ENCODE data around the gene ADAM19. TPM values are rescaled to one million over a fixed set of nuclear protein-coding genes. Genes with fewer than 3 reads are reported as not detected.

Gene ADAM19
- total RNA-seq, 1 experiment from 2014 or later = 4.9 TPM

GRCh38 chr5:157600252-157600651, 24.7 kb upstream of the ADAM19 start:
- Histone ChIP-seq H2AFZ (ENCODE audit: low read length) (0 out of 2 replicates have a peak overlapping the region, but pooled peaks have one; percentile 34), H3K4me3 (ENCODE audit: low read length) (no peak overlapping the region), H3K4me2 (ENCODE audit: low read depth, low read length, poor library complexity, severe bottlenecking) (no peak overlapping the region), H3K79me2 (ENCODE audit: low read length) (no peaks in the 10 kb centered on the region), H3K9ac (ENCODE audit: low read length) (no peak overlapping the region), H3K9me3 (ENCODE audit: low read length) (no peaks in the 10 kb centered on the region), H3K4me1 (ENCODE audit: low read length) (peaks cover 38% of the 10 kb centered on the region), H3K27me3 (ENCODE audit: low read length) (no peaks in the 10 kb centered on the region), H3K9me2 (replicated peaks; ENCODE audit: insufficient read depth, low read length) (no peaks in the 10 kb centered on the region), H4K20me1 (ENCODE audit: insufficient read depth, low read depth, low read length) (no peaks in the 10 kb centered on the region), H3K36me3 (ENCODE audit: insufficient read depth, low read length) (no peaks in the 10 kb centered on the region), H3K27ac (ENCODE audit: low read length) (no peak overlapping the region)
- no peak for DNase-seq

GRCh38 chr5:157599565-157599964, 24.0 kb upstream of the ADAM19 start:
- DNase-seq = no peak
- Histone ChIP-seq H3K9me2 (replicated peaks; ENCODE audit: insufficient read depth, low read length) (no peaks in the 10 kb centered on the region), H3K36me3 (ENCODE audit: insufficient read depth, low read length) (no peaks in the 10 kb centered on the region), H3K4me2 (ENCODE audit: low read depth, low read length, poor library complexity, severe bottlenecking) (no peak overlapping the region), H3K27me3 (ENCODE audit: low read length) (no peaks in the 10 kb centered on the region), H4K20me1 (ENCODE audit: insufficient read depth, low read depth, low read length) (no peaks in the 10 kb centered on the region), H3K9me3 (ENCODE audit: low read length) (no peaks in the 10 kb centered on the region), H3K4me3 (ENCODE audit: low read length) (no peak overlapping the region), H3K79me2 (ENCODE audit: low read length) (no peaks in the 10 kb centered on the region), H3K27ac (ENCODE audit: low read length) (no peak overlapping the region), H2AFZ (ENCODE audit: low read length) (no peak overlapping the region), H3K4me1 (ENCODE audit: low read length) (peaks cover 45% of the 10 kb centered on the region), H3K9ac (ENCODE audit: low read length) (no peak overlapping the region)

- H4K20me1 ChIP-seq (ENCODE audit: insufficient read depth, low read depth, low read length) = no peaks in the 10 kb centered on the region
- H3K9me3 ChIP-seq (ENCODE audit: low read length) = no peaks in the 10 kb centered on the region
- H3K27ac ChIP-seq (ENCODE audit: low read length) = no peak overlapping the region
- peaks cover 55% of the 10 kb centered on the region for H3K4me1 ChIP-seq (ENCODE audit: low read length)
- no peaks in the 10 kb centered on the region for H3K79me2 ChIP-seq (ENCODE audit: low read length)
- no peaks in the 10 kb centered on the region for H3K27me3 ChIP-seq (ENCODE audit: low read length)
- no peak overlapping the region for H2AFZ ChIP-seq (ENCODE audit: low read length)
- no peak overlapping the region for H3K4me3 ChIP-seq (ENCODE audit: low read length)
- no peak for DNase-seq
- no peak overlapping the region for H3K9ac ChIP-seq (ENCODE audit: low read length)
- no peaks in the 10 kb centered on the region for H3K36me3 ChIP-seq (ENCODE audit: insufficient read depth, low read length)
- H3K4me2 ChIP-seq (ENCODE audit: low read depth, low read length, poor library complexity, severe bottlenecking) = no peak overlapping the region
- H3K9me2 ChIP-seq (replicated peaks; ENCODE audit: insufficient read depth, low read length) = no peaks in the 10 kb centered on the region
These were observed 22.9 kb upstream of the ADAM19 start for GRCh38 chr5:157598350-157598936.

DNA sequence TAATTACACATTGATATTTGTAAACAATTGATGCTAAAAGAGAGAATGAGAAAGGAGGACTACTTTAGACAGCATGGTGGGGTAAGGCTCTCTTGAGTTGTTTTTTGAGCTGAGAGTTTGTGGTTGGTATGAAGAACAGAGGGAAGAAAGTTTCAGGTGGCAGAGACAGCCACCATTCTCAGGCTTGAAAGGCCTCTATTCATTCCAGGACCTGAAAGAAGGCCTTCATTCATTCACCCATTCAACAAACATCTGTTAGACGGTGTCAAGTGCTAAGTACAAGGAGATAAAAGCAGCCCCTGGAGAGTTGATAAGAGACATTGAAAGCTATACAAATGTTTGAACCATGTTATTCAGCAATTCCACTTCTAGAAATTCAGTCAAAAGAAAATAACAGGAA, 21.7 kb upstream of the ADAM19 start:
- peak overlapping the region; percentile 31 for H3K4me2 ChIP-seq (ENCODE audit: low read depth, low read length, poor library complexity, severe bottlenecking)
- H4K20me1 ChIP-seq (ENCODE audit: insufficient read depth, low read depth, low read length) = no peaks in the 10 kb centered on the region
- no peaks in the 10 kb centered on the region for H3K36me3 ChIP-seq (ENCODE audit: insufficient read depth, low read length)
- no peaks in the 10 kb centered on the region for H3K79me2 ChIP-seq (ENCODE audit: low read length)
- no peak overlapping the region for H3K9ac ChIP-seq (ENCODE audit: low read length)
- no peaks in the 10 kb centered on the region for H3K27me3 ChIP-seq (ENCODE audit: low read length)
- H3K9me2 ChIP-seq (replicated peaks; ENCODE audit: insufficient read depth, low read length) = no peaks in the 10 kb centered on the region
- no peak overlapping the region for H3K4me3 ChIP-seq (ENCODE audit: low read length)
- H2AFZ ChIP-seq (ENCODE audit: low read length) = no peak overlapping the region
- peak overlapping the region; percentile 76 for H3K27ac ChIP-seq (ENCODE audit: low read length)
- H3K9me3 ChIP-seq (ENCODE audit: low read length) = no peaks in the 10 kb centered on the region
- peaks cover 55% of the 10 kb centered on the region for H3K4me1 ChIP-seq (ENCODE audit: low read length)
- no peak for DNase-seq

DNA sequence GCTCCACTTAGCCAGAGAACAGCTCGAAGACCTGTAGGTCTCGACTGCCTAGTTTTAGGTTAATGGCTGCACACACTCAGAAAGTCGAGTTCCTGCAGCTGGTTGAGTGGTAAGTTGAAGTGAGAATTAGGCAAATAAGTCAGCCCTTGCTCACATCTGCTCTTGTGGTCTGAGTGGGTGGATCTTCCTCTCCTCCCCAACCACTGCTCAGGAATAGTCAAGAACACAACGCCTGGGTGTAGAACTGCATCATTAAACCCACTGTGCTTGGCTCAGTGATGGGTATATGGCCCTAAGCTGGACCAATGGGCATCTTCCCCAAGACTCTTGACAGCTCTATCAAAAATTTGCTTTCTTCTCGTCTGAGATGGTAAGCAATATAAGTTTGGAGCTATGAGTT, 20.9 kb upstream of the ADAM19 start:
- Histone ChIP-seq H3K36me3 (ENCODE audit: insufficient read depth, low read length) (no peaks in the 10 kb centered on the region), H3K9me3 (ENCODE audit: low read length) (no peaks in the 10 kb centered on the region), H3K9ac (ENCODE audit: low read length) (no peak overlapping the region), H3K27me3 (ENCODE audit: low read length) (no peaks in the 10 kb centered on the region), H3K79me2 (ENCODE audit: low read length) (no peaks in the 10 kb centered on the region), H3K4me1 (ENCODE audit: low read length) (peaks cover 59% of the 10 kb centered on the region), H3K4me3 (ENCODE audit: low read length) (no peak overlapping the region), H3K27ac (ENCODE audit: low read length) (peak overlapping the region; percentile 76), H3K4me2 (ENCODE audit: low read depth, low read length, poor library complexity, severe bottlenecking) (peak overlapping the region; percentile 31), H3K9me2 (replicated peaks; ENCODE audit: insufficient read depth, low read length) (no peaks in the 10 kb centered on the region), H2AFZ (ENCODE audit: low read length) (peak overlapping the region; percentile 35; the same call in 1 of the 2 replicates), H4K20me1 (ENCODE audit: insufficient read depth, low read depth, low read length) (no peaks in the 10 kb centered on the region)
- peak; percentile 85 for DNase-seq

DNA sequence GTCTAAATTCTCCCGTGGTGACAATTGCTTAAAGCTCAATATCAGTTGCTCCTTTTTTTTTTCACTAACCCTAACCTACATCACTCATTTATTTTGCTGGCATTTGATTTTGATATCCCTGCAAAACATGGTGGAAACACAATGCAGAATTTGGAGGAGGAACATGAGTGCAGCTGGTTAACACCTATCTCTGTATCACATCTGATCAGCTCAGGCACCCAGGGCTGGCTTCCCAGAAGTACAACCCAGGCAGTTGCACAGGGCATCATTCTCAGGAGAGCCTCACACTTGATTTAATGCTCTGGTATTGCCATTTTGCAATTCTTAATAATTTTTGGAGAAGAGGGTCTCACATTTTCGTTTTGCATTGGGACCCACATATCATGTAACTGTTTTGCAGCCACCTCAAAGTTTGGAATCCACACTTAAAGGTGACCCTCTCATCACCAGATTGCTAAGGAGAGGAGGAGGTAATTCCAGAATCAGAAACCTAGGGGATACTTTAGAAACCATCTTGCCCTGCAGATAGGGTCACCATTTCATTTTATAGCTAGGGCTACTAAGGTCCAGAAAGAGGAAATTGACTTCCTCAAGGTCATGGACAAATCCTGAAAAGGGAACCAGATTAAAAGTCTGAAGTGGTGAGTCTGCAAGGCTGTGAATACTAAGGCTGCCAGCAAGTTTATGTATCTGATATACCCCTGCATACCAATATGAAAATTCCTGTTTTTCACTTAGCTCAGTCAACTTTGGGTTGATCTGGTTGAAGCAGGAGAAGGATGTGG, 19.3 kb upstream of the ADAM19 start:
- Histone ChIP-seq H4K20me1 (ENCODE audit: insufficient read depth, low read depth, low read length) (no peaks in the 10 kb centered on the region), H2AFZ (ENCODE audit: low read length) (no peak overlapping the region; the same call in 1 of the 2 replicates), H3K27ac (ENCODE audit: low read length) (peak overlapping the region; percentile 12; the same call in 1 of the 2 replicates), H3K27me3 (ENCODE audit: low read length) (no peaks in the 10 kb centered on the region), H3K9me3 (ENCODE audit: low read length) (no peaks in the 10 kb centered on the region), H3K9ac (ENCODE audit: low read length) (no peak overlapping the region), H3K9me2 (replicated peaks; ENCODE audit: insufficient read depth, low read length) (no peaks in the 10 kb centered on the region), H3K79me2 (ENCODE audit: low read length) (no peaks in the 10 kb centered on the region), H3K4me1 (ENCODE audit: low read length) (peaks cover 59% of the 10 kb centered on the region), H3K36me3 (ENCODE audit: insufficient read depth, low read length) (no peaks in the 10 kb centered on the region), H3K4me3 (ENCODE audit: low read length) (no peak overlapping the region), H3K4me2 (ENCODE audit: low read depth, low read length, poor library complexity, severe bottlenecking) (peak overlapping the region; percentile 82)
- no peak for DNase-seq

GRCh38 chr5:157594257-157594656, 18.7 kb upstream of the ADAM19 start:
- H3K4me2 ChIP-seq (ENCODE audit: low read depth, low read length, poor library complexity, severe bottlenecking) = peak overlapping the region; percentile 82
- no peaks in the 10 kb centered on the region for H3K79me2 ChIP-seq (ENCODE audit: low read length)
- H2AFZ ChIP-seq (ENCODE audit: low read length) = peak overlapping the region; percentile 17; the same call in 1 of the 2 replicates
- no peak overlapping the region for H3K9ac ChIP-seq (ENCODE audit: low read length)
- H3K36me3 ChIP-seq (ENCODE audit: insufficient read depth, low read length) = no peaks in the 10 kb centered on the region
- H3K9me3 ChIP-seq (ENCODE audit: low read length) = no peaks in the 10 kb centered on the region
- H4K20me1 ChIP-seq (ENCODE audit: insufficient read depth, low read depth, low read length) = no peaks in the 10 kb centered on the region
- H3K4me3 ChIP-seq (ENCODE audit: low read length) = no peak overlapping the region
- peaks cover 59% of the 10 kb centered on the region for H3K4me1 ChIP-seq (ENCODE audit: low read length)
- no peaks in the 10 kb centered on the region for H3K27me3 ChIP-seq (ENCODE audit: low read length)
- no peak overlapping the region for H3K27ac ChIP-seq (ENCODE audit: low read length)
- DNase-seq = no peak
- H3K9me2 ChIP-seq (replicated peaks; ENCODE audit: insufficient read depth, low read length) = no peaks in the 10 kb centered on the region

DNA sequence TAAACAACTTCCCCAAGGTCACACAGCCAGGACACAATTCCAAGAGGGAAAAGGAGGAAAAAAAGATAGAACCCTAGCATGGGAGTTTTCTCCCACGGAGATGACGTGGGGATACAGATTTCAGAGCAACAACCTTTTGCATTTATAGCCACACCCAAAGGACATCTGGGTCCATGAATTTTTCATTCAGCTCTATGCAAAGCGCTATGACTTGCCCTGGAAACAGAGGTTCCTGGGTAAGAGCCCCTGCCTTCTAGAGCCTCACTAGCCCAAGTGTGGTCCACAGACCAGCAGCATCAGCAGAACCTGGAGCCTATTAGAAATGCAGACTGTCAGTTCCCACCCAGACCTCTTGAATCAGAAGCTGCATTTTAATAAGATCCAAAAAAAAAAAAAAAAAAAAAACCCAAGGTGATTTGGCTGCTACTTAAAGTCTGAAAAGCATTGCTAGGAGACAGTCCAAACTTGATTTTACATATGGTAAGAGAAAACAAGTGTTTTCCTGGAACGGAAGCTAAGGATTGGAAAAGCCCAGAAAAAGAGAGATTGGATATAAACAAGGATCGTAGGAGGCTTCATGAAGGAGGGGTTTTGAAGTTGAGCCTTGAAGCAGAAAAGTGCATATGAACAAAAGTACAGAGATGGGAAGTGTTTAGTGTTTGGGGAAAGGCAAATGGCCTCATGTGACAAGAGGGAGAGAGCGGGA, 17.6 kb upstream of the ADAM19 start:
- Histone ChIP-seq H3K9me3 (ENCODE audit: low read length) (no peaks in the 10 kb centered on the region), H3K9me2 (replicated peaks; ENCODE audit: insufficient read depth, low read length) (no peaks in the 10 kb centered on the region), H3K79me2 (ENCODE audit: low read length) (no peaks in the 10 kb centered on the region), H4K20me1 (ENCODE audit: insufficient read depth, low read depth, low read length) (no peaks in the 10 kb centered on the region), H3K27me3 (ENCODE audit: low read length) (no peaks in the 10 kb centered on the region), H3K4me1 (ENCODE audit: low read length) (peaks cover 59% of the 10 kb centered on the region), H3K36me3 (ENCODE audit: insufficient read depth, low read length) (no peaks in the 10 kb centered on the region), H3K4me2 (ENCODE audit: low read depth, low read length, poor library complexity, severe bottlenecking) (peak overlapping the region; percentile 82), H3K9ac (ENCODE audit: low read length) (peak overlapping the region; percentile 56), H3K4me3 (ENCODE audit: low read length) (peak overlapping the region; percentile 62), H3K27ac (ENCODE audit: low read length) (peak overlapping the region; percentile 80), H2AFZ (ENCODE audit: low read length) (peak overlapping the region; percentile 77)
- peak; percentile 73 for DNase-seq

All from Karpas-422 (cell line).